K562 (cell line): ENCODE measurements around the gene CMTM1. TPM values are rescaled to one million over a fixed set of nuclear protein-coding genes. Genes with fewer than 3 reads are reported as not detected.

Source experiments
- ATAC-seq: fragments of 200-7000 bp; cut with Tn5 transposase; 3 replicates; pipeline ENCODE4 v1.9.1; 2020; ENCODE audit warnings: moderate library complexity
- BruUV-seq: library from RNA; stranded (reverse); fragments of 400-500 nt; replicated peaks from 2 replicates; lab custom pipeline; 2021; lab: Mats Ljungman, UMichigan
- CTCF ChIA-PET: fragments of 300-600 bp; formaldehyde crosslinking; extraction: SDS; loops from one replicate; lab custom pipeline; 2021; ENCODE audit warnings: low intra/inter-chr PET ratio; lab: Yijun Ruan, JAX
- POLR2A ChIA-PET: fragments of 300-600, 350-650 bp; sonication (Branson Sonifier 250); formaldehyde crosslinking; extraction: SDS; loops from one replicate; lab custom pipeline; 2021; ENCODE audit warnings: antibody characterized with exemption, inconsistent platforms; lab: Yijun Ruan, JAX
- DNase-seq, 4 experiments: peaks; one replicate each; pipeline versions ENCODE4 v3.0.0 to v3.0.0-alpha.2; 2011 to 2018; ENCODE audit warnings: low spot score in 3 of 4, mixed read lengths in 3 of 4; ENCODE audit errors: extremely low read depth in 1 of 4
- FAIRE-seq: peaks from 2 replicates; lab custom pipeline; 2011; peaks lifted over from hg19 to GRCh38; lab: Jason Lieb, UNC
- H2AFZ ChIP-seq: 2 replicates; pipeline ENCODE4 v1.6.0; 2011; ENCODE audit warnings: low read depth, low read length, control low read depth, inconsistent platforms
- H3K27ac ChIP-seq: fragments of 200-600 bp; 3 replicates; pipeline ENCODE4 v1.8.0; 2011; ENCODE audit warnings: low read depth, mild to moderate bottlenecking, control low read depth, inconsistent platforms, low read length, moderate library complexity, mixed read lengths; ENCODE audit errors: extremely low read depth
- H3K27me3 ChIP-seq, 2 experiments: fragments of 300-600 bp in 1 of 2; 2 replicates in 1 of 2; 3 replicates in 1 of 2; pipeline versions ENCODE4 v1.6.0 to v1.8.0; 2011; ENCODE audit warnings: inconsistent platforms in 2 of 2, low read length in 2 of 2, mild to moderate bottlenecking in 1 of 2, mixed read lengths in 1 of 2, moderate library complexity in 1 of 2; ENCODE audit not compliant: control insufficient read depth in 2 of 2, insufficient read depth in 2 of 2
- H3K36me3 ChIP-seq: fragments of 300-600 bp; 3 replicates; pipeline ENCODE4 v1.8.0; 2011; ENCODE audit warnings: mild to moderate bottlenecking, low read length, inconsistent platforms; ENCODE audit not compliant: control insufficient read depth, insufficient read depth
- H3K4me1 ChIP-seq, 2 experiments: fragments of 200-600 bp in 1 of 2; replicated peaks in 1 of 2; 2 replicates in 1 of 2; 3 replicates in 1 of 2; pipeline versions ENCODE4 v1.5.1 to v1.8.0; 2011; ENCODE audit warnings: inconsistent platforms in 2 of 2, low read length in 2 of 2, mild to moderate bottlenecking in 1 of 2, mixed read lengths in 1 of 2, moderate library complexity in 1 of 2; ENCODE audit not compliant: control insufficient read depth in 2 of 2, insufficient read depth in 2 of 2
- H3K4me2 ChIP-seq: 2 replicates; pipeline ENCODE4 v1.6.1; 2011; ENCODE audit warnings: low read length, control low read depth, inconsistent platforms, mixed read lengths; ENCODE audit not compliant: insufficient read depth
- H3K4me3 ChIP-seq: fragments of 200-600 bp; sonication (generic), shearing (Covaris generic); 2 replicates; pipeline ENCODE4 v1.5.1; 2016; ENCODE audit warnings: control low read depth, inconsistent platforms
- H3K79me2 ChIP-seq: fragments of 200-600 bp; 3 replicates; pipeline ENCODE4 v1.8.0; 2011; ENCODE audit warnings: low read length, inconsistent platforms; ENCODE audit not compliant: control insufficient read depth, insufficient read depth
- H3K9ac ChIP-seq, 2 experiments: 2 replicates each; pipeline versions ENCODE4 v1.6.0 to v1.6.1; 2011; ENCODE audit warnings: low read depth in 2 of 2, low read length in 2 of 2, control low read depth in 1 of 2, inconsistent platforms in 1 of 2, mild to moderate bottlenecking in 1 of 2, mixed read lengths in 1 of 2; ENCODE audit not compliant: insufficient read depth in 1 of 2
- H3K9me1 ChIP-seq: one replicate; pipeline ENCODE4 v1.6.0; 2011; ENCODE audit warnings: inconsistent platforms, mild to moderate bottlenecking, low read length, moderate library complexity; ENCODE audit not compliant: control insufficient read depth, insufficient read depth
- H3K9me3 ChIP-seq: replicated peaks from 2 replicates; pipeline ENCODE4 v1.5.1; 2011; ENCODE audit warnings: low read depth, low read length, inconsistent platforms; ENCODE audit not compliant: control insufficient read depth, insufficient read depth
- H4K20me1 ChIP-seq: replicated peaks from 2 replicates; pipeline ENCODE4 v1.6.1; 2011; ENCODE audit warnings: low read length, inconsistent platforms, mixed read lengths; ENCODE audit not compliant: control insufficient read depth, insufficient read depth
- CCNT2 ChIP-seq: IDR thresholded peaks from 2 replicates; pipeline ENCODE4 v1.6.1; 2011; ENCODE audit warnings: borderline replicate concordance, low read depth, mild to moderate bottlenecking, moderate library complexity, mixed read lengths, low read length; ENCODE audit not compliant: insufficient read length; ENCODE audit errors: extremely low read depth
- CUX1 ChIP-seq: fragments of 200-800 bp; sonication (Bioruptor generic); IDR thresholded peaks from 2 replicates; pipeline ENCODE4 v1.6.1; 2016; ENCODE audit warnings: missing genetic modification characterization, missing compliant biosample characterization
- ETV6 ChIP-seq, 3 experiments: fragments of 150-350 bp in 1 of 3; sonication (generic) in 1 of 3; formaldehyde crosslinking in 1 of 3; IDR thresholded peaks; 2 replicates each; pipeline versions ENCODE4 v1.6.1 to v1.8.0; 2014 to 2022; ENCODE audit warnings: borderline replicate concordance in 2 of 3, low read depth in 2 of 3, antibody characterized with exemption in 1 of 3, low read length in 1 of 3, mild to moderate bottlenecking in 1 of 3, missing genetic modification reagents in 1 of 3
- NCOA6 ChIP-seq: fragments of 450-650 bp; IDR thresholded peaks from 2 replicates; pipeline ENCODE4 v1.6.1; 2017; ENCODE audit warnings: mild to moderate bottlenecking
- ZBTB49 ChIP-seq: sonication (generic); formaldehyde crosslinking; IDR thresholded peaks from 2 replicates; pipeline ENCODE4 v1.8.0; 2022; ENCODE audit warnings: missing genetic modification reagents, mild to moderate bottlenecking, borderline replicate concordance
- ZNF639 ChIP-seq, 2 experiments: fragments of 200-800 bp in 1 of 2; sonication (Bioruptor generic) in 1 of 2; sonication (generic) in 1 of 2; formaldehyde crosslinking in 1 of 2; IDR thresholded peaks in 1 of 2; conservative IDR thresholded peaks in 1 of 2; 2 replicates each; pipeline versions ENCODE4 v1.5.0 to v1.6.1; 2016 to 2020; ENCODE audit warnings: missing compliant biosample characterization in 1 of 2, missing genetic modification characterization in 1 of 2, missing genetic modification reagents in 1 of 2
- WGBS: fragments of 100-300 bp; shearing (Covaris generic); methylation state at CpG from one replicate; pipeline ENCODE4 v1.1.6; 2016; ENCODE audit warnings: low coverage, mixed read lengths; ENCODE audit not compliant: insufficient coverage; ENCODE audit errors: missing lambda C conversion rate; 5-methylcytosine and 5-hydroxymethylcytosine counted together
- in situ Hi-C: fragments of 300-500 bp; cut with MboI; formaldehyde crosslinking; loops from 4 replicates; pipeline ENCODE4 v1.15.0; 2018; ENCODE audit warnings: inconsistent platforms, mixed read lengths
- intact Hi-C: fragments of 100-400 bp; cut with micrococcal nuclease; formaldehyde crosslinking; loops from 2 replicates; pipeline ENCODE4 v1.14.2; 2022
- polyA plus RNA-seq, 8 experiments: library from polyadenylated mRNA; depleted of rRNA in 4 of 8; stranded (reverse) in 5 of 8; unstranded in 3 of 8; fragments of >200 nt; fragmentation: Nextera tagmentation in 2 of 8; fragmentation: Illumina TruSeq in 1 of 8; extraction: Ambion mirVana in 2 of 8; extraction: Trizol in 1 of 8; gene quantifications; 2 replicates each; pipeline versions ENCODE4 v1.2.1 to v1.2.3, GENCODE V29; 2011 to 2014; ENCODE audit warnings: inconsistent platforms in 1 of 8, missing spikeins in 1 of 8
- total RNA-seq, 7 experiments: library from RNA; depleted of rRNA in 6 of 7; stranded (reverse); fragments of >200 nt in 6 of 7; fragmentation: Illumina TruSeq in 2 of 7; extraction: Trizol in 2 of 7; gene quantifications; 2 replicates each; pipeline versions ENCODE4 v1.2.1 to v1.2.3, GENCODE V29; 2011 to 2021; ENCODE audit warnings: low replicate concordance in 1 of 7

CMTM1 gene
- total and polyA plus RNA-seq, 9 of the 15 experiments (the other 6 are each of a cell fraction or from before 2014, with no cell fraction given), result 0.25 to 2.6 (median 1.1) TPM; not detected in 2

GRCh38 chr16:66551348-66551759 lies 14.9 kb upstream of the CMTM1 start (continued):
- TF ChIP-seq ZBTB49 (CRISPR knock-in tag), result no peak
- no peak for TF ChIP-seq CCNT2

GRCh38 chr16:66551788-66552285 lies 14.4 kb upstream of the CMTM1 start:
- BruUV-seq, result TSS peak; percentile 77
- H3K9me1 ChIP-seq, result peaks cover 3% of the 10 kb centered on the region
- FAIRE-seq, result no peak
- CTCF ChIA-PET, result interaction anchor here (0.6 to 1.1 kb wide), 2 partner anchors 35 to 748 kb away, joined by 3 read pairs; no protein-coding TSS in a partner anchor
- in situ Hi-C loops (no loop called here), intact Hi-C loops (loop anchor here (2.0 kb wide), 1 partner anchor 35 kb away; no protein-coding TSS in a partner anchor)
- peak overlapping the region; percentile 48 for H3K4me3 ChIP-seq
- peak overlapping the region; percentile 96 for H2AFZ ChIP-seq
- H4K20me1 ChIP-seq, result no peaks in the 10 kb centered on the region
- H3K27ac ChIP-seq, result peak overlapping the region; percentile 97
- peaks cover 39 to 45% of the 10 kb centered on the region in 2 experiments for H3K4me1 ChIP-seq
- POLR2A ChIA-PET, result interaction anchor here (0.7 to 2.5 kb wide), 3 partner anchors 9 to 191 kb away, joined by 3 to 16 read pairs (median 3); no protein-coding TSS in a partner anchor
- ATAC-seq, result peak; percentile 3
- peaks cover 14% of the 10 kb centered on the region; the same call in 2 of the 3 replicates for H3K36me3 ChIP-seq
- H3K9ac ChIP-seq, result peak overlapping the region; percentile 86 to 94
- peak overlapping the region; percentile 93 for H3K4me2 ChIP-seq
- no peak for DNase-seq
- H3K9me3 ChIP-seq, result no peaks in the 10 kb centered on the region
- no peaks in the 10 kb centered on the region for H3K27me3 ChIP-seq
- 6% methylated on average over 8 of the region's 8 CpGs for WGBS
- peaks cover 37% of the 10 kb centered on the region for H3K79me2 ChIP-seq
- no peak for TF ChIP-seq NCOA6
- TF ChIP-seq ZNF639 (CRISPR knock-in tag; conservative IDR thresholded peaks at IDR 0.05 in 1 of 2, IDR thresholded peaks at IDR 0.05 in 1 of 2), result peak in 1 of 2 experiments; percentile 44; a peak in 1 of 4 replicates
- no peak for TF ChIP-seq ETV6 (IDR thresholded peaks at IDR 0.05; ENCODE audit: borderline replicate concordance in 1 of 2, low read depth in 2 of 2, low read length in 1 of 2)
- TF ChIP-seq ETV6 (CRISPR knock-in tag; IDR thresholded peaks at IDR 0.05; ENCODE audit: borderline replicate concordance), result 0 out of 2 replicates have a peak, but pooled peaks have one; percentile 36
- peak; percentile 10; the same call in 1 of the 2 replicates for TF ChIP-seq CUX1
